ENCODE results near the gene CREM. TPM values are rescaled to one million over a fixed set of nuclear protein-coding genes. Genes with fewer than 3 reads are reported as not detected.

Gene CREM
- total RNA-seq, 1 experiment from 2014 or later: 48.0 TPM

GRCh38 chr10:35135861-35136260 is 9.2 kb downstream of the CREM start:
- DNase-seq (ENCODE audit: low spot score): no peak

- DNase-seq (ENCODE audit: low spot score): no peak
Observed at GRCh38 chr10:35136263-35136815, 9.7 kb downstream of the CREM start.

GRCh38 chr10:35140126-35140525 is 13.5 kb downstream of the CREM start:
- DNase-seq (ENCODE audit: low spot score): no peak

- no peak for DNase-seq (ENCODE audit: low spot score)
Observed at GRCh38 chr10:35140727-35141126, 14.1 kb downstream of the CREM start.

GRCh38 chr10:35150308-35150707 is 23.7 kb downstream of the CREM start:
- DNase-seq (ENCODE audit: low spot score): no peak

GRCh38 chr10:35152992-35153391 is 26.3 kb downstream of the CREM start:
- no peak for DNase-seq (ENCODE audit: low spot score)

- no peak for DNase-seq (ENCODE audit: low spot score)
Observed at GRCh38 chr10:35153716-35154115, 27.1 kb downstream of the CREM start.

GRCh38 chr10:35160743-35161142 is 34.1 kb downstream of the CREM start:
- DNase-seq (ENCODE audit: low spot score): no peak

- no peak for DNase-seq (ENCODE audit: low spot score)
Observed at GRCh38 chr10:35161906-35162305, 35.3 kb downstream of the CREM start.

GRCh38 chr10:35165136-35165535 is 38.5 kb downstream of the CREM start:
- DNase-seq (ENCODE audit: low spot score): no peak

GRCh38 chr10:35165811-35166210 is 39.2 kb downstream of the CREM start:
- DNase-seq (ENCODE audit: low spot score): no peak

GRCh38 chr10:35166607-35167006 is 40.0 kb downstream of the CREM start:
- no peak for DNase-seq (ENCODE audit: low spot score)

- DNase-seq (ENCODE audit: low spot score): no peak
Observed at GRCh38 chr10:35167342-35167741, 40.7 kb downstream of the CREM start.

GRCh38 chr10:35172146-35172545 is 45.5 kb downstream of the CREM start:
- DNase-seq (ENCODE audit: low spot score): no peak

- DNase-seq (ENCODE audit: low spot score): no peak
Observed at GRCh38 chr10:35172574-35172973, 45.9 kb downstream of the CREM start.

- DNase-seq (ENCODE audit: low spot score): no peak
Observed at GRCh38 chr10:35178331-35178730, 51.7 kb downstream of the CREM start.

GRCh38 chr10:35182631-35183510 is 56.2 kb downstream of the CREM start:
- no peak for DNase-seq (ENCODE audit: low spot score)

- no peak for DNase-seq (ENCODE audit: low spot score)
Observed at GRCh38 chr10:35184527-35185171, 58.0 kb downstream of the CREM start.

GRCh38 chr10:35185260-35186034 is 58.8 kb downstream of the CREM start:
- DNase-seq (ENCODE audit: low spot score): no peak

- no peak for DNase-seq (ENCODE audit: low spot score)
Observed at GRCh38 chr10:35188954-35189353, 62.3 kb downstream of the CREM start.

- no peak for DNase-seq (ENCODE audit: low spot score)
Observed at GRCh38 chr10:35191523-35191922, 64.9 kb downstream of the CREM start.

- DNase-seq (ENCODE audit: low spot score): no peak
Observed at GRCh38 chr10:35192645-35193249, 66.1 kb downstream of the CREM start.

Data from H4 (cell line).